Stimulated activated CD4-positive, alpha-beta T cell treated with anti-CD3 and anti-CD28 coated beads, Interleukin-1b, Interleukin-23, amount 100 ng/mL, for 1 hour (primary cell): ENCODE results near the gene CACNA1C.
"Not testable (repeated sequence)": the region's sequence is repeated elsewhere in the genome, so short reads cannot be mapped to it uniquely, and the experiment has no call there.

Experiments used
- DNase-seq, 2 donors: peaks; one replicate each; pipeline ENCODE4 v3.0.0-alpha.2; 2020; ENCODE audit warnings: low read depth in 2 of 2

Gene CACNA1C

DNA sequence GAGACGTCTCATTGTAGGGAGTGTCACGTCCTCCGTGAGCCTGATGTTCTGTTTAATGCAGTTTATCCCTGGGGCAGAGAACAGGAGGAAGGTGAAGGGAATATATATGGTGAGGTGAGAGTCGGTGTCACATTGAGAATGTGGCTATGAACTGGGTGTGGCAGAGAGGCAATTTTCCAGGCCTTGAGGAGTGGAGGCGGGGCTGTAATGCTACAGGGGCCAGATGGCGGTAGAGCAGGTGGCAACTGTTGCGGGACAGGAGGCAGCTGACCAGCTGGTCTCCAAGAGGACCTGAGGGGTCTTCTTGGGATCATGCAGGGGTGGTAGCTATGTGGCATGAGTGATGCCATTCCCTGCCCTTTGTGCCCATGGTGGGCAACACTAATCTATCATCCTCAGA lies 59.6 kb downstream of the CACNA1C start:
- no peak for DNase-seq

DNA sequence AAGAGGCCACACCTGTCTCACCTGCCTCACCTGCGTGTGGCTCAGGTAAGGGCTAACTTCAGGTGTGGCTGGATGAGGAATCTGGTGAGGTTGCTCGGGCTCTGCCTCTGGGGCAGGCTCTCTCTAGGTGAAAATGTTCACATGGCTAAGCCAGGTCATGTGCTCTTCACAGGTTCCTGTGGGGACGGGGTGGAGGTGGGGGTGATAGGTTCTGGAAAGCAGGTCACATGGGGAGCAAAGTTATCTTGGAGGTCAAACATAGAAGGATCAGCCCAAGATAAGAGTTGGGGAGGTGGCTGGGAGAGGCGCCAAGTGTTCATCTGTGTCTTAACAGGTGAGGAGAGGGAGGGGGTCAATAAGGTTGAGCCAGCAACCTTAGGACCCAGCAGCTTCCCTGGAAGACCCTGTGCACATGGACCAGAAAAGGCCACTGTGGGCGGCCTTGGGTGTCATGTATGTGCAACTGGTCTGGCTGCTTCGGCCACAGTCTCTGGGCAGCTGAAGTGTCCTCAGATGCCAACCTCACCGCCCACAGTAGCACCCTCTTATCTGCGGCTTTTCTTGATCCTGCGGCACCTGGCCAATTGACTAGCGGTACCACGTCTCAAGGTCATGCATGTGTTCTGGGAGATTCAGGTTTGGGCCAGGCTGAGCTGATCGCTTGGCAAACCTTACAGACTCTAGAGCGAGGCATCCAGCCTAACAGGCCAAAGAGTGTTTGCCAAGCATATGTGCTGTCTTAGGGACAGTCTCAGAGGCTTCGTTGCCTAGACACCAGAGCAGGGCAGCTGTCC lies 60.5 kb downstream of the CACNA1C start:
- no peak for DNase-seq

DNA sequence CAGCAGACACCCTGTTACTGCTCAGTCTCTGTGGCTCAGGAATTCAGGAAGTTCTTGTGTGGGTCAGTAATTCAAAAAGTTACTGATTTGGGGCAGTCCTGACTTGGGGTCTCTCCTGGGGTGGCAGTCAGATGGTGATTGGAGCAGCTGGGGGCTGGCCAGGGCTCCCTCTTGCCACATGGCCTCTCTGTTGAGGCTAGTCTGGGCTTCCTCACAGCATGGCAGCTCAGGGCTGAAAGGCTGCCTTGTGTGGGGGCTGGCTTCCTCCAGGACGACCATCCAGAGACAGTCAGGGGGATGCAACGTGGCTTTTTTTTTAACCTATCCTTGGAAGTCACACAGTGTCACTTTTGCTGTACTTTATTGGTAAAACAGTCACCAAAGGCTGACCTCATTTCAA lies 61.3 kb downstream of the CACNA1C start:
- no peak for DNase-seq

DNA sequence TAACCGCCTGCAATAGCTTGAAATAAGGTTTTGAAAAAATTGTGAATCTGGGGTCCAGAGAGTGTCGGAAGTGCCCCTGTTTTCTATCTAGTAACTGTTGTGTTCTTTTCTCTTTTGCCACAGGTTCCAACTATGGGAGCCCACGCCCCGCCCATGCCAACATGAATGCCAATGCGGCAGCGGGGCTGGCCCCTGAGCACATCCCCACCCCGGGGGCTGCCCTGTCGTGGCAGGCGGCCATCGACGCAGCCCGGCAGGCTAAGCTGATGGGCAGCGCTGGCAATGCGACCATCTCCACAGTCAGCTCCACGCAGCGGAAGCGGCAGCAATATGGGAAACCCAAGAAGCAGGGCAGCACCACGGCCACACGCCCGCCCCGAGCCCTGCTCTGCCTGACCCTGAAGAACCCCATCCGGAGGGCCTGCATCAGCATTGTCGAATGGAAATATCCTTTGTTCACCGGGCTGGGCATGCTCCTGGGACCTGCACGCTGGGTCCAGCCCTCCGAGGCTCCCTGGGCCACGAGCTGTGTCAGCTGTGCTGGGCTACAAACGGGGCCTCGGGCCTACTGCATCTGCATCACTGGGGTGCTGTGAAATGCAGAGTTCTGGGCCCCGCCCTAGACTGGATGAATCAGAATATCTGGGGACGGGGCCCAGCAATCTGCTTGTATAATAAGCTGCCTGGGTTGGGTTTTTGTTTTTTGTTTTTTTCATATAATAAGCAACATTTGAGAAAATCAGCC lies 62.5 kb downstream of the CACNA1C start:
- DNase-seq = no peak

DNA sequence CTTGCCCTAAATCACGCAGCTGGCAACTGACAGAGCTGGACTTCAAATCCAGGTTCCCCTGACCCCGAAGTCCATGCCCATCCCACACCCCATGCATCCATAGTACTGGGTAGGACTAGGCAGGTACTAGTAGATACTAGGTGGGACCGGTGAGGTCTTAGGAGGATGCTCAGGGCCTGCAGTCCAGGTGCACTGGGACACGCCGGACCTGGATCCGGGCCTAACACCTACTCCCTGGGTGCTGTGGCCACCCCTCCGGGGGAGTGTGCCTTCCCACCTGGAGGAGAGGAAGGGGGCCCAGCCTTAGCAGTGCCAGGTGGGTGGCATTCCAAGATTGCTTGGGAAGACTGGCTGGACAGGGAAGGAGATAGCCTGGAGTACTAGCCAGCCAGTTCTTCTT lies 64.8 kb downstream of the CACNA1C start:
- no peak for DNase-seq

DNA sequence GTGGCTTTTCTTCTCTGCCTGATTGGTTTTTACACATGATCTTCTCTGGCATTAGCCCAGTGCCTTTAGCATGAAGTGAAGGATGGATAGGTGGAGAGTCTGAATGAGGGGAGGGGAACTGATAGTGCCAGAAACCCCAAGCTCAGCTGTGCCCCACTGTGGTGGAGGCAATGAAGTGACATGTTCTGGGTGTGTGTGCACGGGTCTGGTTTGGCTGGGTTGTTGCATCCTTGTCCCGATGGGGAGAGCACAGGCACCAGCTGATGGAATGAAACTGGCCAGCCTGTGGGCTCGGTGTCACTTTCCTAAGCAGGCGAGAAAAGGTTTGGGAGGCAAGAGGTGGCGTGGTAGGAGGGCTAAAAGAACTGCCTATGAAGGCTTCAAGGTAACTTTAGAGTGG lies 65.3 kb downstream of the CACNA1C start:
- no peak for DNase-seq

DNA sequence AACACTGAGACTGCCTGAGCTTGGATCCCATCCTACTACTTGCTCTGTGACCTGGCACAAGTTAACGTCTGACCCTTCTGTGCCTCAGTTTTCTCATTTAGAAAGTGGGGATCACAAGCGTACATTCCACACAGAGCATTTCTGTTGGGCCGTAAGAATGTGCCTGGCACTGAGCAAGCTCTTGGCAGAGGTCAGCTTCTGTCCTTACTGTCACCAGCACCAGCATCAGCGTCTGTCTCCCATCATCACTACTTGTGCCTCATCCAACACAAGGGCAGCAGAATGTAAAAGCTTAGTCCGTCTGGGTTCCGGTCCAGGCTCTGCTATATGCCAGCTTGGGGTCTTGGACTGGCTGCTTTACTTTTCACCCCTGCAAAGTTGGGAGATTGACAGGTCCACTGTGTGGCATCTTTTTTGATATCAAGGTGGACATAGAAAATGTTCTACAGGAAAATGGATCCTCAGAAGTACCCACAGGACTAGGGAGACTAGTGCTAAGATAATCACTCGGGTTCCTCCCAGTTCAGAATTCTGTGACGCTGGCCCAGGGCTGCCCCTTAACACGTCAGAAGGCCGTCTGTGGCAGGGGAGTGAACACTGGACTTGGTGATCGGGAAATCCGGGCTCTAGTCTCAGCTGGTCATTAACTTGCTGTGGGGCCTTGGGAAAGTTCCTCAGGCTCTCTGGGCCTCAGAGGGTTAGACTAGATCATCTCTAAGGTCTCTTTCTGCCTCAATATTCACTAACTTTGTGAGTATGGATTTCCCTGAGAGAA lies 65.9 kb downstream of the CACNA1C start:
- DNase-seq = no peak

DNA sequence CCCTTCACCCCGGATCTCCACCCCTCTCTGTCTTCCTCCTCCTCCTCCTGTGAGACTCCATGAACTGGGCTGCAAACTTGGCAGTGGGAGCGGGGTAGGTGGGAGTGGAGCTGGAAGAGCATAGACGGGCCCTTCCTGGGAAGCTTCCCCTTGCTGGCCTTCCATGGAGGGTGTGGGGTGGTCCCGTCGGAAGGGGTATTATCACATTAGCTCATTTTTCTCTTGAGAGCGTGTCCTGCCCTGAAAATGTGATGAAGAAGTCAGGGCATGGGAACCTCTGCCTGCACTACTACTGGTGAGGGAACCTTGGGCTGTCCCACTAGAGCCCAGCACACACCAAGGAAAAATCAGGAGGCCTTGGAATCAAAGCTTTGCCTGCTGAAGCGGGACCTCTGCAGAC lies 66.5 kb downstream of the CACNA1C start:
- no peak for DNase-seq

DNA sequence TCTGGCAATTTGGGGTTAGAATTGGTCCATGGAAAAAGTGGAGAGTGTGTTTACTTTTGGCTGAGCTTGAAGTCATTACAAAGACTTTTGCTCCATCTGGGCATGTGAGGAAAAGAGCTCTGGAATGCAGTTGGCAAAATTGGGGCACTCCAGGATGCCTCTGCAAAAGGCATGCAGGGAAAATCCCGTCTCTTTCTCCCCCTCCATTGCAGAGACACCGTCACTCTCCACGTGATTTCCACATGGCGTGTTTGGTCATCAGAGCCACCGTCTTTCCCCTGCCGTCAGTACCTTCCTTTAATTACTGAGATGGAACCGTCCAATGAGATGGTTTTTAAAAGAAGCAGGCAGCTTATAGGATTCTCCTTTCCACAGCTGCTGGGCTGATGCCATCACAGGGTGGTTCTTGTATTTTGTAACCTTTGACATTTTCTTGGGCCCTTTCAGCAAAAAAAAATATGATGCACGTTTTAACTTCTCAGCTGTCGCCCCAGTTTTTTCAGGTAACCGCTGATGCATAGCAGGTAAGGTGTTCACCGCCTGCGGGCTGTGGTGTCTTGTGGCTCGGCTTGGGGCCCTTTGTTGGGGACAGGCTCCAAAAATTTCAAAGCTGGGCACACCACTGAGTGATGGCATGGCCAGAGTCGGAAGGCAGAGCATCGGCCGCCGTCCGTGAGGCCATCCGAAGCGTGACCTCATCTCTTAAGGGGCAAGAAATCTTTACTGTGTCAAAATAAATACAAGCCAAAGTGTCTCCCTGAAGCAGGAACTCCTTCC lies 68.4 kb downstream of the CACNA1C start:
- no peak for DNase-seq

DNA sequence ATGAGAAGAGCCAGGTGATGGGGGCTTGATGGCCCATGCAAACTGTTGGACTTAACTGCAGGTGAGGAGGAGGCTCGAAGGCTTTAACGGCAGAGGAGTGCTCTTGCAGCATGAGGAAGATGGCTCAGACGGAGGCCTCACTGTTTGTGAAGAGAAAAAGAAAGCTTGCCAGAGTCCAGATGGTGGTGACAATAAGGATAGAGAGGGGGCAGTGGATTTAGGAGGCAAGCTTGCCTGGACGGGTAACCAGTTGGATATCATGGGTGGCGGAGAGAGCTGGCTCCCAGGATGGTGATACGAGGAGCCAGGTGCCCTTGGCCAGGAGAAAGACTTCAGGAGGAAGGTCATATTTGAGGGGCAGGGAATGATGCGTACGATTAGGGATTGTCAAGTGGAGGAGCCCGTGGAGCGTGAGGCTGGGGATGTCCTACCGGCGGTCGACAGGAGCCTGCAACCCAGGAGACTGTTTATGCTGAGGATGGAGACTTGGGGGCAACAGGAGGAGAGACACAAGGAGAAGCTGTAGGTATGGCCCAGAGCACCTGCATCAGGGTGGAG lies 71.8 kb downstream of the CACNA1C start:
- no peak for DNase-seq

DNA sequence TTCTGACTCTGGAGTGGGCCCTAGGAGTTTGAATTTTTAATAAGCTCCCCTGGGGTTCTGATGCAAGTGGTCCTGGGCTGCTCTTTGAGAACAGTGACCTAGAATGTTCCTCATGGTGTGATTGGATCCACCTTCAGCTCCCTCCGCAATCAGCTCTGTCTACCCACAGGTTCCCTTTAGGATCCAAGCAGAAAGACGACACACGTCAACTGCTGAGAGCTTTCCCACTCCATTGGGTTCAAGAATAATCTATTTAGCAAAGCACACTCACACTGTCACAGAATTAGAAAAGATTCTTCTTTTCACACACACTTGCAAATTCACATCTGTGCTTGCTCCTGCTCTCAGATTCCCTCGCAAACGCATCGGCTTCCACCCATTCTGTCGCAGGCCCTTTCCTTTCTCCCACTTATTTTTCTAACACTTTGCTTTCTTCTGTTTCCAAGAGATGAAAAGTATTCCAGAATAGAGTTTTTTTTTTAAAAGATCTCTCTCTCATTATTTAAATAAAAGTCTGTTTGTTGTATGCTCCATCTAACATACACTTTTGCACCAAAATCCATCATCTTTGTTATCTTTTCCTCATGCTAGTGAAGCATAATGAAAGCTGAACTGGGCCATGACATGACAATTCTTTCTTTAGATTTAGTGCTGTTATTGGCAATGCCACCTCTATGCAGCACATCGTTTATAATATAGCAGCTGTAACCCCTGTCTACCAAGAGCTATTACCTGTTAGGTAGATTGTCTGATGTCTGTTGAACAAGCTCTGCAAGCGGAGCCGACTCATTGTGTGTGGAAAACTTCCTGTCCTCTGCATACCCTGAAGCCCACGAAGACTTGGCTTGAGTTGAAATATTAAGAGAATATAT lies 73.1 kb downstream of the CACNA1C start:
- DNase-seq = no peak

DNA sequence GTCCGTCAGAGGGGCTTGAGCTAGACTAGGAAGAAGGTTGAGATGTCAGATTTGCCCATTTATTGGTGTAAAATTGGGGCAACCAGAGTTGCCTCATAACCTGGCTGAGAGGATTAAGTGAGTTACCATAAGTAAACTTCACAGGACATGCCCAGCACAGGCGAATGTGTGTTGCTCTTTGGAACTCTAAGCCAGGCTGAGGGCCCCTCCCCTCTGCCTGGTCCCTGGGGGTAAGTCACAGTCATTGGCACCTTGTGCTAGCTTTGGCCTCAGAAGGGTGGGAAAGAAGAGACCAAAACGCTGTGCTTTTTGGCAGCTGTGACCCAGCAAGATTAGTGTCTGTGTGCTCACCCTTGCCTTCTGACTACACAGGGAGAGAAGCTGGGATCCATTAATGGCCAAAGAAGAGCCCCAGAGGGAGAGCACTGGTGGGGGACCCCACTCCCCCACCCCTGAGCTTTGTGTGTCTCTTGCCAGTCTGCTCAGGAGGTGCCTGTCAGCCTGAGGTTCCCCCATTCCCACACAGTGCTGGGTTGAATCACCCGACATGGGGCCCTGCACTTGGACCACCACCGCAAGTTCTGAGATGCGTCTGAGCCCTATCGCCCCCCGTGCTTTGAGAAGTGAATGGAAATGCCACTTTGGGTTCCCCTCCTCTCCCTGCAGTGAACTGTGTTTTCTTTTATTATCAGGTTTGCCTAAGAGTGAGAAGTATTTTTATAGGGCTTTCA lies 74.1 kb downstream of the CACNA1C start:
- no peak for DNase-seq

DNA sequence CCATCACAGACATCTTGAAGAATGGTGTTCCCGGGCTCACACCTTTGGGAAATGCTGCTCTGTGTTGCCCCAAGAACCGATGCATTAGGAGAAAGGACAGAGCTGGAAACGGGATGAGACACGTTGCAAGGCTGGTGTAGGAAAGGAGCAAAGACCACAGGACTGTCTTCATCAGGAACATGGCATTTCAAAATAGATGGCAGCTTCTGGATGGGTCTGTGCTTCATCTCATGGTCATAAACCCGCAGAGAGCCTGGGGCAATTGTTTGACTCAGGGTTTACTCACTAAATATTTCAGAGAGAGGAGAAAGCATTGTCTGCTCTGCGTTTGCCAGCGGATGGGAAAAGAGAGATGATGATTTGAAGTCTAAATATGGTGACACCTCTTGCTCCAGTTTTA lies 76.3 kb downstream of the CACNA1C start:
- DNase-seq = no peak

DNA sequence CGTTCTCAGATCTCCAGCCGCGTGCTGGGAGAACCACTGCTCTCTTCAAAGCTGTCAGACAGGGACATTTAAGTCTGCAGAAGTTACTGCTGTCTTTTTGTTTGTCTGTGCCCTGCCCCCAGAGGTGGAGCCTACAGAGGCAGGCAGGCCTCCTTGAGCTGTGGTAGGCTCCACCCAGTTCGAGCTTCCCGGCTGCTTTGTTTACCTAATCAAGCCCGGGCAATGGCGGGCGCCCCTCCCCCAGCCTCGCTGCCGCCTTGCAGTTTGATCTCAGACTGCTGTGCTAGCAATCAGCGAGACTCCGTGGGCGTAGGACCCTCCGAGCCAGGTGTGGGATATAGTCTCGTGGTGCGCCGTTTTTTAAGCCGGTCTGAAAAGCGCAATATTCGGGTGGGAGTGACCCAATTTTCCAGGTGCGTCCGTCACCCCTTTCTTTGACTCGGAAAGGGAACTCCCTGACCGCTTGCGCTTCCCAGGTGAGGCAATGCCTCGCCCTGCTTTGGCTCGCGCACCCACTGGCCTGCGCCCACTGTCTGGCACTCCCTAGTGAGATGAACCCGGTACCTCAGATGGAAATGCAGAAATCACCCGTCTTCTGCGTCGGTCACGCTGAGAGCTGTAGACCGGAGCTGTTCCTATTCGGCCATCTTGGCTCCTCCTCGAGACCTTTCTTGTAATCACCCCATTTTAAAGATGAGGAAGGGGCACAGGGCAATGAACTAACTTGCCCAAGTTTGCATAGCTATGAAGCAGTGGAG lies 83.1 kb downstream of the CACNA1C start:
- DNase-seq = not testable (repeated sequence)

DNA sequence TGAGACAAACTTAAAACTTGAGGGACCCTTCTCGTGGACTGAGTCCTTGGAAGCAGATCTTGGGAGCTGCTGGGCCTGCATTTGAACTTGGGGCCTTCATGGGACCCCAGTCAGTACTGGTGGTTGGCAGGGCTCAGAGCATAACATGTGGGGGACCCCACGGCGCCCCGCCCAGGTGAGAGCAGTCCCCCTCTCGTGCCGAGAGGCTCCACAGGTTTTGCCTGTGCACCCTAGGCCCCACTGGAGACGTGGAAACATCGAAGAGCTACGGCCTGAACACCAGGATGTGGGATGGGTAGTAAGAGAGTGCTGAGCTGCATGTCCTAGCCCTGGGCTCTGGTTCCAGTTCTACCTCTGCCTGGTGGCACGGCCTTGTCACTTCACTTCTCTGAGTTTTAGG lies 84.1 kb downstream of the CACNA1C start:
- DNase-seq = no peak

DNA sequence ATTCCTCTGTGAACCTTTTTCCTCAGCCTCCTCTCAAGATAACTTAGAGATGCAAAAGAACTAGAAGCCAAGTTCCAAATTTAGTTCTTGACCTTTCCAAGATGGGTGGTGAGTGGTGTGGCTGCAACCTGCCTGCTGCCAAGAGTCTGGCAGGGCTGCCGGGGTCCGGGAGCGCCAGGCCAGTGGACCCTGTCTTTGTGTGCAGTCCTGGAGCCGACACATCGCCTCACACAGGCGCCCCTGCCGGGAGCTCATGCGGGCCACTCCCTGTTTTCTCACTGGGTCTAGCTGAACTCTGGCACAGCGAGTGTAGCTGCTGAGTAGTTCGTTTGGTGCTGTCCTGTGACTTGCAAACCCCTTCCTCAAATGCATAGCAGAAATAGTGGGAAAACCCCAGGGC lies 84.9 kb downstream of the CACNA1C start:
- DNase-seq = no peak

DNA sequence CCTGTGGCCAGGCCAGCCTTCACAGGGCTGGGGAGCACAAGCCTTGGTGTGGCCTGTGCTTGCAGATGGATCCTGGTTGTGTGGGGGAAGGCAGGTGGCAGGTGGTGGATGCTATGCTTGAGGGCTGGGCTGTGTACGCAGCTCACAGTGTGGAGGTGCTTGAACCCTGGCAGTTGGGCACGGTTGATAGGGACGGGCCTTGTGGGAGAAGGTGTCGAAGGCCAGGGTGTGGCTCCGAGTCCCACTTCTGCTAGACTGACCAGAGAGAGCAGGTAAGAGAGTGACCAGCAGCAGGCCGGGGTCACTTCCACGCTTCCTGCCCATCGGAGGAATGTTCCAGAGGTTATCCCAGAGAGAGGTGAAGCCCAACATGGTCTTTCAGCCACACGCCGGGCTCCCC lies 85.5 kb downstream of the CACNA1C start:
- no peak for DNase-seq

DNA sequence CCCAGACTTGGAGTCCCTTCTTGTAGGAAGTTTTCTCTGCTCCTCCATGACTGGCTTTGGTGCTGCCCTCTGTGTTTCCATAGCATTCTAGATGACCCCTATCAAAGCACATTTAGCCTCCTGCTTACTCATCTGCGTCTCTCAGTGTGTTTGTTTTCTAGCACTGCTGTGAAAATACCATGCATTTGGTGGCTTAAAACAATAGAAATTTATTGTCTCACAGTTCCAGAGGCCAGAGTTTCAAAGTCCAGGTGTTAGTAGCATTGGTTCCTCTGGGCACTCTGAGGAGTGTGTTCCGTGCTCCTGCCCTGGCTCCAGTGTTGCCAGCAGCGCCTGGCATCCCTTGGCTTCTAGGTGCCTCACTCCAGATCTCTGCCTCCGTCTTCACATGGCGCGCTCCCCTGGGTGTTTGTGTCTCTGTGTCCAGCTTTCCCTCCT lies 86.1 kb downstream of the CACNA1C start:
- DNase-seq = no peak

DNA sequence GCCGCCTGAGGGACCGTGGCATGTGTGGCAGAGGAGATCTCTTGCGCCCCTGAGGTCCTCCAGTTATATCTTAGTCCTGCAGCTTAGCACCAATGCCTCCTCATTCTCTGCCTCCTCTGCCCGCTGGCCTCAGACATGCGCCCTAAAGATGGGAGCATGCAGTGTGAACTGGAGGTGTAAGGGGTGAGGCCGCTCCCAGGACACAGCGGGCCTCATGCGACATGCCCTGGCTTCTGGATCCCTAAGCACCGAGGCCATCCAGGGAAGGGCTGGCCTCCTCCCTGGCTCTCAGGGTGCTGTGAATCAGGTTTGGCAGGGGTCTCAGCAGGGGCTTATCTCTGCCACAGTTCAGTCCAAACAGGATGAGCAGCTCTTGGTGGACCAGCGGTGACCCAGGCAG lies 86.9 kb downstream of the CACNA1C start:
- DNase-seq = no peak
